HEK293 (cell line): ENCODE measurements around the gene ARMH3.

Source experiments
- GLI2 ChIP-seq: fragments of 450-650 bp; formaldehyde crosslinking; IDR thresholded peaks from 2 replicates; pipeline ENCODE4; 2017; ENCODE audit warnings: missing biosample characterization, missing genetic modification characterization, low read depth, borderline replicate concordance
- GLIS2 ChIP-seq: fragments of 450-650 bp; formaldehyde crosslinking; IDR thresholded peaks from 2 replicates; pipeline ENCODE4 v1.5.1; 2016; ENCODE audit warnings: missing biosample characterization, missing genetic modification characterization
- HOXC10 ChIP-seq: sonication (generic); formaldehyde crosslinking; IDR thresholded peaks from 2 replicates; pipeline ENCODE4 v1.8.1; 2023; ENCODE audit warnings: mild to moderate bottlenecking, missing genetic modification reagents
- KLF10 ChIP-seq: fragments of 450-650 bp; IDR thresholded peaks from 2 replicates; pipeline ENCODE4 v1.5.1; 2018; ENCODE audit warnings: missing biosample characterization, mild to moderate bottlenecking, missing genetic modification characterization
- KLF8 ChIP-seq: fragments of 450-650 bp; formaldehyde crosslinking; IDR thresholded peaks from 2 replicates; pipeline ENCODE4 v1.5.1; 2016; ENCODE audit warnings: missing biosample characterization, missing genetic modification characterization
- REPIN1 ChIP-seq: fragments of 450-650 bp; formaldehyde crosslinking; IDR thresholded peaks from 2 replicates; pipeline ENCODE4 v1.5.1; 2017; ENCODE audit warnings: missing biosample characterization, missing genetic modification characterization, low read depth
- SCRT1 ChIP-seq: fragments of 450-650 bp; formaldehyde crosslinking; IDR thresholded peaks from 2 replicates; pipeline ENCODE4 v1.5.1; 2016; ENCODE audit warnings: missing biosample characterization, missing genetic modification characterization, borderline replicate concordance
- SP2 ChIP-seq: fragments of 450-650 bp; formaldehyde crosslinking; IDR thresholded peaks from 2 replicates; pipeline ENCODE4 v1.5.1; 2016; ENCODE audit warnings: missing biosample characterization, missing genetic modification characterization
- ZBTB1 ChIP-seq: fragments of 450-650 bp; formaldehyde crosslinking; IDR thresholded peaks from 2 replicates; pipeline ENCODE4 v1.5.1; 2016; ENCODE audit warnings: missing biosample characterization, missing genetic modification characterization
- ZBTB8A ChIP-seq: fragments of 450-650 bp; formaldehyde crosslinking; IDR thresholded peaks from 2 replicates; pipeline ENCODE4 v1.5.1; 2016; ENCODE audit warnings: missing biosample characterization, missing genetic modification characterization
- ZIC2 ChIP-seq: fragments of 450-650 bp; formaldehyde crosslinking; IDR thresholded peaks from 2 replicates; pipeline ENCODE4 v1.5.1; 2016; ENCODE audit warnings: missing biosample characterization, missing genetic modification characterization
- ZNF132 ChIP-seq: fragments of 450-650 bp; formaldehyde crosslinking; IDR thresholded peaks from 2 replicates; pipeline ENCODE4 v1.5.1; 2017; ENCODE audit warnings: missing biosample characterization, missing genetic modification characterization, borderline replicate concordance
- ZNF133 ChIP-seq: fragments of 450-650 bp; formaldehyde crosslinking; IDR thresholded peaks from 2 replicates; pipeline ENCODE4 v1.5.1; 2016; ENCODE audit warnings: missing biosample characterization, missing genetic modification characterization
- ZNF140 ChIP-seq: fragments of 450-650 bp; formaldehyde crosslinking; IDR thresholded peaks from 2 replicates; pipeline ENCODE4 v1.5.1; 2016; ENCODE audit warnings: missing biosample characterization, missing genetic modification characterization
- ZNF174 ChIP-seq: fragments of 450-650 bp; formaldehyde crosslinking; IDR thresholded peaks from 2 replicates; pipeline ENCODE4 v1.5.0; 2017; ENCODE audit warnings: missing biosample characterization, mild to moderate bottlenecking, missing genetic modification characterization
- ZNF391 ChIP-seq: fragments of 450-650 bp; formaldehyde crosslinking; IDR thresholded peaks from 2 replicates; pipeline ENCODE4 v1.5.1; 2016; ENCODE audit warnings: low read depth, missing biosample characterization, missing genetic modification characterization, borderline replicate concordance
- ZNF404 ChIP-seq: fragments of 450-650 bp; formaldehyde crosslinking; IDR thresholded peaks from 2 replicates; pipeline ENCODE4 v1.5.1; 2017; ENCODE audit warnings: missing biosample characterization, missing genetic modification characterization
- ZNF416 ChIP-seq: fragments of 450-650 bp; formaldehyde crosslinking; IDR thresholded peaks from 2 replicates; pipeline ENCODE4 v1.5.1; 2016; ENCODE audit warnings: missing biosample characterization, missing genetic modification characterization
- ZNF423 ChIP-seq: fragments of 450-650 bp; formaldehyde crosslinking; IDR thresholded peaks from 2 replicates; pipeline ENCODE4 v1.5.1; 2016; ENCODE audit warnings: missing biosample characterization, missing genetic modification characterization
- ZNF433 ChIP-seq: fragments of 450-650 bp; formaldehyde crosslinking; IDR thresholded peaks from 2 replicates; pipeline ENCODE4 v1.5.1; 2016; ENCODE audit warnings: missing biosample characterization, missing genetic modification characterization, low read depth
- ZNF558 ChIP-seq: fragments of 450-650 bp; formaldehyde crosslinking; IDR thresholded peaks from 2 replicates; pipeline ENCODE4 v1.5.1; 2016; ENCODE audit warnings: missing biosample characterization, missing genetic modification characterization
- ZNF629 ChIP-seq: fragments of 450-650 bp; formaldehyde crosslinking; IDR thresholded peaks from 2 replicates; pipeline ENCODE4 v1.5.1; 2017; ENCODE audit warnings: missing biosample characterization, missing genetic modification characterization
- ZNF660 ChIP-seq: fragments of 450-650 bp; IDR thresholded peaks from 2 replicates; pipeline ENCODE4 v1.5.1; 2018; ENCODE audit warnings: missing biosample characterization, mild to moderate bottlenecking, missing genetic modification characterization
- ZNF768 ChIP-seq: fragments of 450-650 bp; formaldehyde crosslinking; IDR thresholded peaks from 2 replicates; pipeline ENCODE4 v1.5.1; 2018; ENCODE audit warnings: missing biosample characterization, mild to moderate bottlenecking, missing genetic modification characterization
- ZNF777 ChIP-seq: fragments of 450-650 bp; formaldehyde crosslinking; IDR thresholded peaks from 2 replicates; pipeline ENCODE4 v1.5.1; 2017; ENCODE audit warnings: missing biosample characterization, missing genetic modification characterization, borderline replicate concordance
- TF ChIP-seq, protein P1 (sequence below): fragments of 450-650 bp; formaldehyde crosslinking; IDR thresholded peaks from 2 replicates; pipeline ENCODE4 v1.5.1; 2017; ENCODE audit warnings: missing biosample characterization, missing genetic modification characterization
- TF ChIP-seq, protein P2 (sequence below): fragments of 450-650 bp; IDR thresholded peaks from 2 replicates; pipeline ENCODE4 v1.5.1; 2018; ENCODE audit warnings: missing biosample characterization, mild to moderate bottlenecking, missing genetic modification characterization
- TF ChIP-seq, protein P3 (sequence below): fragments of 450-650 bp; formaldehyde crosslinking; IDR thresholded peaks from 2 replicates; pipeline ENCODE4 v1.5.1; 2016; ENCODE audit warnings: missing biosample characterization, missing genetic modification characterization
- TF ChIP-seq, protein P4 (sequence below): fragments of 450-650 bp; formaldehyde crosslinking; IDR thresholded peaks from 2 replicates; pipeline ENCODE4 v1.5.1; 2016; ENCODE audit warnings: missing biosample characterization, missing genetic modification characterization, borderline replicate concordance

Gene ARMH3

DNA sequence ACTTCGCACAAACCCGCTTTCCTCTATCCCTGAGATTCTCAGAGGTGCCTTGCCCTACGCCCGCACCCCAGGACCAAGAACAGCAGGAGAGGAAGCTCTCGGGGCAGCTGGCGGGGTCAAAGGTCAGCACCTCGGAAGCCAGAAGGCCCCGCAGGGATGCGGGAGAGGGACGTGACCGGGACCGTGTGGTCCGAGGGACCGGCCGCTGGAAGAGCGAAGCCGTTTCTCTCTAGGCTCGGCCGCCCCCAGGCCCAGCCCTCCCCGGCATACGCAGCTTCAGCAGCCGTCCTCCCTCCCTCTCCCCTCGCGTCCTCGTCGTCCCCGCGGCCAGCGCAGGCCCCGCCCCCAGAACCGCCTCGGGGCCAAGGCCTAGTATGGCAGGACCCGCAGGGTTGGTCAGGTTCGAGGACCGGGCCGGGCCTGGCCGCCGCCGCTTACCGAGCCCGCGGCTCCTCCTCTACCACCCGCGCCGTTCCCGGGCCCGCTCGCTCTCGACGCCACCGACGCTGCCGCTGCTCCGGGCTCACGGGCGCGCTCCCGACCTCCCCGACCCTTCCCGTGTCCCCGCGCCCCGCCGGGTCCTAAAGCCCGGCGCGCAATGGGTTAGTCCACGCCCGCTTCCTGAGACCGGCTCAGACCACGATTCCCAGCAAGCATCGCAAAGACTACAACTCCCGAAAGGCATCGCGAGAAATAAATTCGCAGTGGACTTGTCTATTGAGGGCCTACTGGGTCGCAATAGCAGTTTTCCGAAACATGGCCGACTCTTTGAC, at the start of gene ARMH3 (continued):
- TF ChIP-seq ZNF140 (tag by site-specific recombination): no peak
- TF ChIP-seq GLI2 (tag by site-specific recombination): no peak
- TF ChIP-seq ZNF768 (tag by site-specific recombination): no peak
- TF ChIP-seq ZNF558 (tag by site-specific recombination): peak; percentile 26; the same call in 1 of the 2 replicates
- TF ChIP-seq SCRT1 (tag by site-specific recombination): no peak
- peak; percentile 87 for TF ChIP-seq KLF8
- peak; percentile 69 for TF ChIP-seq REPIN1 (tag by site-specific recombination)
- peak; percentile 21; the same call in 1 of the 2 replicates for TF ChIP-seq ZIC2
- TF ChIP-seq ZNF133 (tag by site-specific recombination): no peak
- TF ChIP-seq GLIS2: peak; percentile 78
- no peak for TF ChIP-seq ZNF174 (tag by site-specific recombination)
- TF ChIP-seq ZBTB1: no peak
- TF ChIP-seq, protein P1, sequence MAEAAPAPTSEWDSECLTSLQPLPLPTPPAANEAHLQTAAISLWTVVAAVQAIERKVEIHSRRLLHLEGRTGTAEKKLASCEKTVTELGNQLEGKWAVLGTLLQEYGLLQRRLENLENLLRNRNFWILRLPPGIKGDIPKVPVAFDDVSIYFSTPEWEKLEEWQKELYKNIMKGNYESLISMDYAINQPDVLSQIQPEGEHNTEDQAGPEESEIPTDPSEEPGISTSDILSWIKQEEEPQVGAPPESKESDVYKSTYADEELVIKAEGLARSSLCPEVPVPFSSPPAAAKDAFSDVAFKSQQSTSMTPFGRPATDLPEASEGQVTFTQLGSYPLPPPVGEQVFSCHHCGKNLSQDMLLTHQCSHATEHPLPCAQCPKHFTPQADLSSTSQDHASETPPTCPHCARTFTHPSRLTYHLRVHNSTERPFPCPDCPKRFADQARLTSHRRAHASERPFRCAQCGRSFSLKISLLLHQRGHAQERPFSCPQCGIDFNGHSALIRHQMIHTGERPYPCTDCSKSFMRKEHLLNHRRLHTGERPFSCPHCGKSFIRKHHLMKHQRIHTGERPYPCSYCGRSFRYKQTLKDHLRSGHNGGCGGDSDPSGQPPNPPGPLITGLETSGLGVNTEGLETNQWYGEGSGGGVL (tag by site-specific recombination): peak; percentile 70
- TF ChIP-seq KLF10 (tag by site-specific recombination): peak; percentile 74
- TF ChIP-seq, protein P2, sequence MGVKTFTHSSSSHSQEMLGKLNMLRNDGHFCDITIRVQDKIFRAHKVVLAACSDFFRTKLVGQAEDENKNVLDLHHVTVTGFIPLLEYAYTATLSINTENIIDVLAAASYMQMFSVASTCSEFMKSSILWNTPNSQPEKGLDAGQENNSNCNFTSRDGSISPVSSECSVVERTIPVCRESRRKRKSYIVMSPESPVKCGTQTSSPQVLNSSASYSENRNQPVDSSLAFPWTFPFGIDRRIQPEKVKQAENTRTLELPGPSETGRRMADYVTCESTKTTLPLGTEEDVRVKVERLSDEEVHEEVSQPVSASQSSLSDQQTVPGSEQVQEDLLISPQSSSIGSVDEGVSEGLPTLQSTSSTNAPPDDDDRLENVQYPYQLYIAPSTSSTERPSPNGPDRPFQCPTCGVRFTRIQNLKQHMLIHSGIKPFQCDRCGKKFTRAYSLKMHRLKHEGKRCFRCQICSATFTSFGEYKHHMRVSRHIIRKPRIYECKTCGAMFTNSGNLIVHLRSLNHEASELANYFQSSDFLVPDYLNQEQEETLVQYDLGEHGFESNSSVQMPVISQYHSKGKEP: peak; percentile 60; the same call in 1 of the 2 replicates
- peak; percentile 75; the same call in 1 of the 2 replicates for TF ChIP-seq ZNF629 (tag by site-specific recombination)
- TF ChIP-seq ZBTB8A (tag by site-specific recombination): peak; percentile 88
- TF ChIP-seq ZNF416 (tag by site-specific recombination): no peak
- TF ChIP-seq HOXC10 (CRISPR knock-in tag): no peak
- peak; percentile 67; the same call in 1 of the 2 replicates for TF ChIP-seq ZNF391 (tag by site-specific recombination)
- TF ChIP-seq ZNF404: no peak
- TF ChIP-seq, protein P3, sequence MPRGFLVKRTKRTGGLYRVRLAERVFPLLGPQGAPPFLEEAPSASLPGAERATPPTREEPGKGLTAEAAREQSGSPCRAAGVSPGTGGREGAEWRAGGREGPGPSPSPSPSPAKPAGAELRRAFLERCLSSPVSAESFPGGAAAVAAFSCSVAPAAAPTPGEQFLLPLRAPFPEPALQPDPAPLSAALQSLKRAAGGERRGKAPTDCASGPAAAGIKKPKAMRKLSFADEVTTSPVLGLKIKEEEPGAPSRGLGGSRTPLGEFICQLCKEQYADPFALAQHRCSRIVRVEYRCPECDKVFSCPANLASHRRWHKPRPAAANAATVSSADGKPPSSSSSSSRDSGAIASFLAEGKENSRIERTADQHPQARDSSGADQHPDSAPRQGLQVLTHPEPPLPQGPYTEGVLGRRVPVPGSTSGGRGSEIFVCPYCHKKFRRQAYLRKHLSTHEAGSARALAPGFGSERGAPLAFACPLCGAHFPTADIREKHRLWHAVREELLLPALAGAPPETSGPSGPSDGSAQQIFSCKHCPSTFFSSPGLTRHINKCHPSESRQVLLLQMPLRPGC: peak; percentile 62; the same call in 1 of the 2 replicates
- no peak for TF ChIP-seq ZNF433 (tag by site-specific recombination)
- peak; percentile 79 for TF ChIP-seq SP2 (tag by site-specific recombination)
- TF ChIP-seq, protein P4, sequence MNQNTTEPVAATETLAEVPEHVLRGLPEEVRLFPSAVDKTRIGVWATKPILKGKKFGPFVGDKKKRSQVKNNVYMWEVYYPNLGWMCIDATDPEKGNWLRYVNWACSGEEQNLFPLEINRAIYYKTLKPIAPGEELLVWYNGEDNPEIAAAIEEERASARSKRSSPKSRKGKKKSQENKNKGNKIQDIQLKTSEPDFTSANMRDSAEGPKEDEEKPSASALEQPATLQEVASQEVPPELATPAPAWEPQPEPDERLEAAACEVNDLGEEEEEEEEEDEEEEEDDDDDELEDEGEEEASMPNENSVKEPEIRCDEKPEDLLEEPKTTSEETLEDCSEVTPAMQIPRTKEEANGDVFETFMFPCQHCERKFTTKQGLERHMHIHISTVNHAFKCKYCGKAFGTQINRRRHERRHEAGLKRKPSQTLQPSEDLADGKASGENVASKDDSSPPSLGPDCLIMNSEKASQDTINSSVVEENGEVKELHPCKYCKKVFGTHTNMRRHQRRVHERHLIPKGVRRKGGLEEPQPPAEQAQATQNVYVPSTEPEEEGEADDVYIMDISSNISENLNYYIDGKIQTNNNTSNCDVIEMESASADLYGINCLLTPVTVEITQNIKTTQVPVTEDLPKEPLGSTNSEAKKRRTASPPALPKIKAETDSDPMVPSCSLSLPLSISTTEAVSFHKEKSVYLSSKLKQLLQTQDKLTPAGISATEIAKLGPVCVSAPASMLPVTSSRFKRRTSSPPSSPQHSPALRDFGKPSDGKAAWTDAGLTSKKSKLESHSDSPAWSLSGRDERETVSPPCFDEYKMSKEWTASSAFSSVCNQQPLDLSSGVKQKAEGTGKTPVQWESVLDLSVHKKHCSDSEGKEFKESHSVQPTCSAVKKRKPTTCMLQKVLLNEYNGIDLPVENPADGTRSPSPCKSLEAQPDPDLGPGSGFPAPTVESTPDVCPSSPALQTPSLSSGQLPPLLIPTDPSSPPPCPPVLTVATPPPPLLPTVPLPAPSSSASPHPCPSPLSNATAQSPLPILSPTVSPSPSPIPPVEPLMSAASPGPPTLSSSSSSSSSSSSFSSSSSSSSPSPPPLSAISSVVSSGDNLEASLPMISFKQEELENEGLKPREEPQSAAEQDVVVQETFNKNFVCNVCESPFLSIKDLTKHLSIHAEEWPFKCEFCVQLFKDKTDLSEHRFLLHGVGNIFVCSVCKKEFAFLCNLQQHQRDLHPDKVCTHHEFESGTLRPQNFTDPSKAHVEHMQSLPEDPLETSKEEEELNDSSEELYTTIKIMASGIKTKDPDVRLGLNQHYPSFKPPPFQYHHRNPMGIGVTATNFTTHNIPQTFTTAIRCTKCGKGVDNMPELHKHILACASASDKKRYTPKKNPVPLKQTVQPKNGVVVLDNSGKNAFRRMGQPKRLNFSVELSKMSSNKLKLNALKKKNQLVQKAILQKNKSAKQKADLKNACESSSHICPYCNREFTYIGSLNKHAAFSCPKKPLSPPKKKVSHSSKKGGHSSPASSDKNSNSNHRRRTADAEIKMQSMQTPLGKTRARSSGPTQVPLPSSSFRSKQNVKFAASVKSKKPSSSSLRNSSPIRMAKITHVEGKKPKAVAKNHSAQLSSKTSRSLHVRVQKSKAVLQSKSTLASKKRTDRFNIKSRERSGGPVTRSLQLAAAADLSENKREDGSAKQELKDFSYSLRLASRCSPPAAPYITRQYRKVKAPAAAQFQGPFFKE: peak; percentile 50; the same call in 1 of the 2 replicates
- TF ChIP-seq ZNF660: peak; percentile 95
- TF ChIP-seq ZNF777: peak; percentile 81; the same call in 1 of the 2 replicates
- no peak for TF ChIP-seq ZNF132
- no peak for TF ChIP-seq ZNF423 (tag by site-specific recombination)
